GM23338 (cell line): Measurements from ENCODE around the gene IMPA2. TPM values are rescaled to one million over a fixed set of nuclear protein-coding genes. Genes with fewer than 3 reads are reported as not detected.
A peak's percentile ranks its signal among the peaks of the same experiment; 100 is the strongest.

Experiments
- ATAC-seq: fragments of 200-7000 bp; cut with Tn5 transposase; 3 replicates; pipeline ENCODE4 v1.9.1; 2020
- DNase-seq: peaks from one replicate; pipeline ENCODE4 v3.0.0-alpha.2; 2015; ENCODE audit warnings: low spot score
- H2AFZ ChIP-seq: fragments of 200-600 bp; sonication (generic); 2 replicates; pipeline ENCODE4 v1.8.0; 2016; ENCODE audit warnings: antibody characterized with exemption, mild to moderate bottlenecking, moderate library complexity
- H3F3A ChIP-seq: fragments of 200-600 bp; sonication (generic); replicated peaks from 2 replicates; pipeline ENCODE4 v1.8.0; 2017; ENCODE audit warnings: antibody characterized with exemption, mixed run types, low read depth
- H3K27ac ChIP-seq: fragments of 200-600 bp; sonication (generic); 2 replicates; pipeline ENCODE4 v1.6.1; 2016; ENCODE audit warnings: low read depth
- H3K27me3 ChIP-seq: fragments of 200-600 bp; sonication (generic); 2 replicates; pipeline ENCODE4 v1.8.0; 2016; ENCODE audit warnings: mild to moderate bottlenecking, mixed run types, moderate library complexity; ENCODE audit not compliant: insufficient read depth
- H3K36me3 ChIP-seq: fragments of 200-600 bp; sonication (generic); 2 replicates; pipeline ENCODE4 v1.8.0; 2016; ENCODE audit warnings: mild to moderate bottlenecking; ENCODE audit not compliant: insufficient read depth
- H3K4me1 ChIP-seq: fragments of 200-600 bp; sonication (generic); 2 replicates; pipeline ENCODE4 v1.8.0; 2016; ENCODE audit warnings: mild to moderate bottlenecking, moderate library complexity; ENCODE audit not compliant: insufficient read depth
- H3K4me2 ChIP-seq: fragments of 200-600 bp; sonication (generic); 2 replicates; pipeline ENCODE4 v1.7.1; 2017; ENCODE audit warnings: mixed run types
- H3K4me3 ChIP-seq: fragments of 200-600 bp; sonication (generic); 2 replicates; pipeline ENCODE4 v1.6.1; 2016; ENCODE audit warnings: mixed run types
- H3K79me2 ChIP-seq: fragments of 200-600 bp; sonication (generic); replicated peaks from 2 replicates; pipeline ENCODE4 v1.8.0; 2017; ENCODE audit warnings: mild to moderate bottlenecking; ENCODE audit not compliant: insufficient read depth
- H3K9me2 ChIP-seq: fragments of 200-600 bp; sonication (generic); 2 replicates; pipeline ENCODE4 v1.8.0; 2017; ENCODE audit not compliant: insufficient read depth
- H4K20me1 ChIP-seq: fragments of 200-600 bp; sonication (generic); replicated peaks from 2 replicates; pipeline ENCODE4 v1.8.0; 2017; ENCODE audit warnings: mild to moderate bottlenecking; ENCODE audit not compliant: insufficient read depth
- H3K27ac Mint-ChIP-seq: 2 replicates; pipeline ENCODE4 v1.8.0; 2020; ENCODE audit warnings: inconsistent platforms, mild to moderate bottlenecking, moderate library complexity, mixed read lengths
- H3K27me3 Mint-ChIP-seq: 3 replicates; pipeline ENCODE4 v1.8.0; 2022; ENCODE audit warnings: low read depth, mild to moderate bottlenecking, moderate library complexity, mixed read lengths, inconsistent platforms; ENCODE audit not compliant: insufficient read depth, poor library complexity
- H3K36me3 Mint-ChIP-seq: 3 replicates; pipeline ENCODE4 v1.8.0; 2021; ENCODE audit warnings: low read depth, mild to moderate bottlenecking, inconsistent platforms, moderate library complexity, mixed read lengths
- H3K4me1 Mint-ChIP-seq: 3 replicates; pipeline ENCODE4 v1.8.0; 2020; ENCODE audit warnings: mild to moderate bottlenecking, inconsistent platforms, mixed read lengths
- H3K4me3 Mint-ChIP-seq: 3 replicates; pipeline ENCODE4 v1.8.0; 2021; ENCODE audit warnings: moderate library complexity, mild to moderate bottlenecking, inconsistent platforms, mixed read lengths
- H3K9me3 Mint-ChIP-seq: 3 replicates; pipeline ENCODE4 v1.8.0; 2020; ENCODE audit warnings: moderate library complexity, mild to moderate bottlenecking, inconsistent platforms, mixed read lengths
- ETS1 ChIP-seq: IDR thresholded peaks from 2 replicates; pipeline ENCODE4 v1.6.1; 2016; ENCODE audit warnings: antibody characterized with exemption
- EZH2phosphoT487 ChIP-seq: fragments of 200-600 bp; sonication (generic); IDR thresholded peaks from one replicate; pipeline ENCODE4 v1.8.1; 2018; ENCODE audit warnings: antibody characterized with exemption; ENCODE audit not compliant: unreplicated experiment
- POLR2AphosphoS5 ChIP-seq: IDR thresholded peaks from 2 replicates; pipeline ENCODE4 v1.6.1; 2016; ENCODE audit warnings: antibody characterized with exemption, low read depth
- STAT1 ChIP-seq: IDR thresholded peaks from one replicate; pipeline ENCODE4 v1.6.1; 2016; ENCODE audit warnings: antibody characterized with exemption; ENCODE audit not compliant: unreplicated experiment
- ZNF114 ChIP-seq: fragments of 250-450 bp; sonication (Bioruptor Pico); IDR thresholded peaks from 2 replicates; pipeline ENCODE4 v1.5.0; 2020; ENCODE audit warnings: mild to moderate bottlenecking, moderate library complexity
- ZNF331 ChIP-seq: fragments of 250-450 bp; sonication (Bioruptor Pico); IDR thresholded peaks from 2 replicates; pipeline ENCODE4 v1.5.0; 2020; ENCODE audit warnings: low read depth, mild to moderate bottlenecking, moderate library complexity
- polyA plus RNA-seq: library from polyadenylated mRNA; unstranded; fragments of >200 nt; fragmentation: Nextera tagmentation; extraction: Ambion mirVana; gene quantifications from 2 replicates; pipeline ENCODE4 v1.2.1, GENCODE V29; 2016
- total RNA-seq: library from RNA; depleted of rRNA; stranded (reverse); fragments of >200 nt; shearing (Covaris generic); gene quantifications from 2 replicates; pipeline ENCODE4 v1.2.3, GENCODE V29; 2014
- TF ChIP-seq, protein P1 (sequence below): fragments of 250-450 bp; sonication (Bioruptor Pico); IDR thresholded peaks from 2 replicates; pipeline ENCODE4 v1.5.0; 2020; ENCODE audit warnings: mild to moderate bottlenecking, moderate library complexity

IMPA2 gene
- total and polyA plus RNA-seq, 2 experiments from 2014 or later = 50.4 to 122 TPM

GRCh38 chr18:12060182-12060870, 79.0 kb downstream of the IMPA2 start:
- ATAC-seq = peak; percentile 69
- no peaks in the 10 kb centered on the region for H4K20me1 ChIP-seq
- H3K4me1 Mint-ChIP-seq = no peaks in the 10 kb centered on the region; the same call in 2 of the 3 replicates

More at GRCh38 chr18:12060182-12060870, 79.0 kb downstream of the IMPA2 start:
- Histone ChIP-seq H3K36me3 (no peaks in the 10 kb centered on the region), H3F3A (no peaks in the 10 kb centered on the region), H2AFZ (peak overlapping the region; percentile 83), H3K27ac (no peak overlapping the region), H3K27me3 (no peaks in the 10 kb centered on the region), H3K9me2 (no peaks in the 10 kb centered on the region), H3K79me2 (no peaks in the 10 kb centered on the region), H3K4me3 (no peak overlapping the region), H3K4me1 (no peaks in the 10 kb centered on the region), H3K4me2 (no peak overlapping the region)
- peak; percentile 25 for DNase-seq
- H3K36me3 Mint-ChIP-seq = no peaks in the 10 kb centered on the region
- H3K4me3 Mint-ChIP-seq = no peak overlapping the region
- H3K9me3 Mint-ChIP-seq = peaks cover 6% of the 10 kb centered on the region; the same call in 1 of the 3 replicates
- peaks cover 8% of the 10 kb centered on the region for H3K27me3 Mint-ChIP-seq
- H3K27ac Mint-ChIP-seq = no peak overlapping the region
- TF ChIP-seq EZH2phosphoT487 (no peak), ZNF331 (CRISPR knock-in tag) (no peak), ETS1 (no peak), STAT1 (no peak), ZNF114 (no peak), POLR2AphosphoS5 (no peak)
- TF ChIP-seq, protein P1, sequence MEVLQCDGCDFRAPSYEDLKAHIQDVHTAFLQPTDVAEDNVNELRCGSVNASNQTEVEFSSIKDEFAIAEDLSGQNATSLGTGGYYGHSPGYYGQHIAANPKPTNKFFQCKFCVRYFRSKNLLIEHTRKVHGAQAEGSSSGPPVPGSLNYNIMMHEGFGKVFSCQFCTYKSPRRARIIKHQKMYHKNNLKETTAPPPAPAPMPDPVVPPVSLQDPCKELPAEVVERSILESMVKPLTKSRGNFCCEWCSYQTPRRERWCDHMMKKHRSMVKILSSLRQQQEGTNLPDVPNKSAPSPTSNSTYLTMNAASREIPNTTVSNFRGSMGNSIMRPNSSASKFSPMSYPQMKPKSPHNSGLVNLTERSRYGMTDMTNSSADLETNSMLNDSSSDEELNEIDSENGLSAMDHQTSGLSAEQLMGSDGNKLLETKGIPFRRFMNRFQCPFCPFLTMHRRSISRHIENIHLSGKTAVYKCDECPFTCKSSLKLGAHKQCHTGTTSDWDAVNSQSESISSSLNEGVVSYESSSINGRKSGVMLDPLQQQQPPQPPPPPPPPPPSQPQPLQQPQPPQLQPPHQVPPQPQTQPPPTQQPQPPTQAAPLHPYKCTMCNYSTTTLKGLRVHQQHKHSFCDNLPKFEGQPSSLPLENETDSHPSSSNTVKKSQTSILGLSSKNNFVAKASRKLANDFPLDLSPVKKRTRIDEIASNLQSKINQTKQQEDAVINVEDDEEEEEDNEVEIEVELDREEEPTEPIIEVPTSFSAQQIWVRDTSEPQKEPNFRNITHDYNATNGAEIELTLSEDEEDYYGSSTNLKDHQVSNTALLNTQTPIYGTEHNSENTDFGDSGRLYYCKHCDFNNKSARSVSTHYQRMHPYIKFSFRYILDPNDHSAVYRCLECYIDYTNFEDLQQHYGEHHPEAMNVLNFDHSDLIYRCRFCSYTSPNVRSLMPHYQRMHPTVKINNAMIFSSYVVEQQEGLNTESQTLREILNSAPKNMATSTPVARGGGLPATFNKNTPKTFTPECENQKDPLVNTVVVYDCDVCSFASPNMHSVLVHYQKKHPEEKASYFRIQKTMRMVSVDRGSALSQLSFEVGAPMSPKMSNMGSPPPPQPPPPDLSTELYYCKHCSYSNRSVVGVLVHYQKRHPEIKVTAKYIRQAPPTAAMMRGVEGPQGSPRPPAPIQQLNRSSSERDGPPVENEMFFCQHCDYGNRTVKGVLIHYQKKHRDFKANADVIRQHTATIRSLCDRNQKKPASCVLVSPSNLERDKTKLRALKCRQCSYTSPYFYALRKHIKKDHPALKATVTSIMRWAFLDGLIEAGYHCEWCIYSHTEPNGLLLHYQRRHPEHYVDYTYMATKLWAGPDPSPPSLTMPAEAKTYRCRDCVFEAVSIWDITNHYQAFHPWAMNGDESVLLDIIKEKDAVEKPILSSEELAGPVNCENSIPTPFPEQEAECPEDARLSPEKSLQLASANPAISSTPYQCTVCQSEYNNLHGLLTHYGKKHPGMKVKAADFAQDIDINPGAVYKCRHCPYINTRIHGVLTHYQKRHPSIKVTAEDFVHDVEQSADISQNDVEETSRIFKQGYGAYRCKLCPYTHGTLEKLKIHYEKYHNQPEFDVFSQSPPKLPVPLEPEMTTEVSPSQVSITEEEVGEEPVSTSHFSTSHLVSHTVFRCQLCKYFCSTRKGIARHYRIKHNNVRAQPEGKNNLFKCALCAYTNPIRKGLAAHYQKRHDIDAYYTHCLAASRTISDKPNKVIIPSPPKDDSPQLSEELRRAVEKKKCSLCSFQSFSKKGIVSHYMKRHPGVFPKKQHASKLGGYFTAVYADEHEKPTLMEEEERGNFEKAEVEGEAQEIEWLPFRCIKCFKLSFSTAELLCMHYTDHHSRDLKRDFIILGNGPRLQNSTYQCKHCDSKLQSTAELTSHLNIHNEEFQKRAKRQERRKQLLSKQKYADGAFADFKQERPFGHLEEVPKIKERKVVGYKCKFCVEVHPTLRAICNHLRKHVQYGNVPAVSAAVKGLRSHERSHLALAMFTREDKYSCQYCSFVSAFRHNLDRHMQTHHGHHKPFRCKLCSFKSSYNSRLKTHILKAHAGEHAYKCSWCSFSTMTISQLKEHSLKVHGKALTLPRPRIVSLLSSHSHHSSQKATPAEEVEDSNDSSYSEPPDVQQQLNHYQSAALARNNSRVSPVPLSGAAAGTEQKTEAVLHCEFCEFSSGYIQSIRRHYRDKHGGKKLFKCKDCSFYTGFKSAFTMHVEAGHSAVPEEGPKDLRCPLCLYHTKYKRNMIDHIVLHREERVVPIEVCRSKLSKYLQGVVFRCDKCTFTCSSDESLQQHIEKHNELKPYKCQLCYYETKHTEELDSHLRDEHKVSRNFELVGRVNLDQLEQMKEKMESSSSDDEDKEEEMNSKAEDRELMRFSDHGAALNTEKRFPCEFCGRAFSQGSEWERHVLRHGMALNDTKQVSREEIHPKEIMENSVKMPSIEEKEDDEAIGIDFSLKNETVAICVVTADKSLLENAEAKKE (CRISPR knock-in tag) = no peak
